Activated CD8-positive, alpha-beta memory T cell treated with anti-CD3 and anti-CD28 coated beads, Interleukin-2, amount 10 ng/mL, durations not matched to agents 7 days and 5 days (primary cell): ENCODE measurements around the gene TDRD1. TPM values are rescaled to one million over a fixed set of nuclear protein-coding genes. Genes with fewer than 3 reads are reported as not detected.
A peak's percentile ranks its signal among the peaks of the same experiment; 100 is the strongest.

Source experiments
- ATAC-seq: fragments of 150-1000 bp; cut with Tn5 transposase; one replicate; pipeline ENCODE4 v1.10.0; 2021; ENCODE audit warnings: moderate library complexity
- CTCF ChIA-PET: fragments of 350-600 bp; sonication (Branson Sonifier 250); formaldehyde crosslinking; loops from one replicate; lab custom pipeline; 2021; ENCODE audit warnings: antibody characterized with exemption; lab: Charles Lee
- DNase-seq: peaks from one replicate; pipeline ENCODE4 v3.0.0-alpha.2; 2020
- H3K27ac Mint-ChIP-seq: one replicate; pipeline ENCODE4 v1.8.0; 2021; ENCODE audit warnings: mild to moderate bottlenecking, mixed read lengths
- H3K27me3 Mint-ChIP-seq: one replicate; pipeline ENCODE4 v1.8.0; 2021; ENCODE audit warnings: mixed read lengths
- H3K36me3 Mint-ChIP-seq: one replicate; pipeline ENCODE4 v1.8.0; 2021; ENCODE audit warnings: mild to moderate bottlenecking, mixed read lengths
- H3K4me1 Mint-ChIP-seq: one replicate; pipeline ENCODE4 v1.8.0; 2021; ENCODE audit warnings: mixed read lengths
- H3K4me3 Mint-ChIP-seq: one replicate; pipeline ENCODE4 v1.8.0; 2021; ENCODE audit warnings: mild to moderate bottlenecking, moderate library complexity, mixed read lengths
- H3K9me3 Mint-ChIP-seq: one replicate; pipeline ENCODE4 v1.8.0; 2022; ENCODE audit warnings: low read depth, mixed read lengths
- total RNA-seq, 2 experiments: library from RNA; stranded (reverse); gene quantifications; one replicate each; pipeline ENCODE4 v1.2.3, GENCODE V29; 2021

The TDRD1 gene
- total RNA-seq, 2 experiments from 2014 or later: 0.05 to 0.15 TPM

DNA sequence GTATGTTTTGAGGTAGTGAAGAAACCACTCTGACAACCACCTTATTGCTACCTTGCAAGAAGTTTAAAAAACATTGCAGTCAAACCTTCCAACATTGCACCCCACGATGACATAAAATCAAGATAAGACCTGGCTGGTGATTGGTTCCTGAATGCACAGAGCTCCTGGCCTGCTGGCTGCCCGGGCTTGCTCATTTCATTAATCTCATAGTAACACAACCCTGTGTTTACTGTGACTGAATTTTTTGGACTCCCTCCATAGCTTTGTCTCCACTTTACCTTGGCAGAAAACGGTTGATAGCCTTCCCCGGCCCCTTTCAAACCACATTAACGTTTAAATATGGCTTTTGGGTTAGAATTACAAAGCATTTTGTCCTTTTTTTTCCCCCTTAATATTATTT lies 87.4 kb downstream of the TDRD1 start:
- no peak overlapping the region for H3K27ac Mint-ChIP-seq
- DNase-seq (no peak), ATAC-seq (peak; percentile 39)
- peaks cover 7% of the 10 kb centered on the region for H3K4me1 Mint-ChIP-seq
- no peaks in the 10 kb centered on the region for H3K9me3 Mint-ChIP-seq
- peaks cover 25% of the 10 kb centered on the region for H3K27me3 Mint-ChIP-seq
- no peak overlapping the region for H3K4me3 Mint-ChIP-seq
- CTCF ChIA-PET: no interaction called here
- no peaks in the 10 kb centered on the region for H3K36me3 Mint-ChIP-seq

DNA sequence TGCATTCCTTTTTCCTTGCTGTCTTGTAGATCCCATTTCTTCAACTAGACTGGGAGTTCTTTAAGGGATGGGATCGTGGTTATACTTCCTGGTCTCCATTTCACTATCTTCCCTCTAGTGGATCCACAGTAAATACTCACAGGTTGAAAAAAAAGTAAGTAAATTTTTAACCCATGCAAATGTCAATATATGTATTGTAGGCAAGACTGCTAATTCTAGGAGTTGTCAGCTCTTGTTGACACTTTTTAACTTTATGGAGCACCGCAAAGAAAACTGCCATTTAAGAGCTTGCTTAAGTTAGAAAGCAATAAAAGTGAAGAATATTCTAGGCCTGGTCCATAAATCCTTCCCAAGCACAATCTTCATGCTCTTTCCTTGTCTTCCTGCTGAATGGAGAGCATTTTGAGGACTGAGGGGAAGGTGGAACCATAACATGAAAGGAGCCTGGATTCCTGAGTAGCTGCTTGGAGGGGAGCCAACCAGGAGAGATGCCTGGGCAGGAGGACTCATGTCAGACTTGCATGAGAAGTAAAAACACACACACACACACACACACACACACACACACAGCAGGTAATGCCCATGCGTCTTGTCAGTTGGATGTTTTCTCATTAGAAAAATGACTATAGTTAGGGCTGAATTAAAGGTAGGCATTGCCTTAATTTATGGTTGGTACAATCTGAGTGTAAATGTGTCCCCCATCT lies 92.1 kb downstream of the TDRD1 start:
- Mint-ChIP-seq H3K9me3 (no peaks in the 10 kb centered on the region), H3K36me3 (no peaks in the 10 kb centered on the region), H3K27me3 (peaks cover 32% of the 10 kb centered on the region), H3K27ac (no peak overlapping the region), H3K4me1 (peaks cover 4% of the 10 kb centered on the region), H3K4me3 (no peak overlapping the region)
- CTCF ChIA-PET: interaction anchor here (1.6 kb wide), 1 partner anchor 33 kb away, joined by 4 read pairs; no protein-coding TSS in a partner anchor
- ATAC-seq (no peak), DNase-seq (no peak)

DNA sequence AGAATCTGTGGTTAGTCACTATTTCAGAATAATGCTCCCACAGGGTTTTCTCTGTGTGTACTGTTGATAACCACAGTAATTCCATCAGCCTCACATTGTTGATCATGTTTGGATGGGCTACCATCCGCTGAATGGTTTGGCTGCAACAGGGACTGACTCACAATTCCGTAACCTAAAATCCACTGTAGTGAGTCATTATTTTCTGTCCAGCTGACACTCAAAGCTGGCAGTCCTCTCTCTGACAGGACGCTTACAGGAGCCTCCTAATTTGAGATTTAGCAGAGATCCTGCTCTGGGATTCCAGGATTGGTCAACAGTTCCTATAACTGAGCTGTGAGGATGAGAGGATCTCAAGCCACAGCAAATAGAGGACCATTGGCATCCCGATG lies 92.6 kb downstream of the TDRD1 start:
- CTCF ChIA-PET: interaction anchor here (0.6 to 1.6 kb wide), 2 partner anchors 32 to 818 kb away, joined by 3 to 4 read pairs; no protein-coding TSS in a partner anchor
- Mint-ChIP-seq H3K9me3 (no peaks in the 10 kb centered on the region), H3K4me3 (no peak overlapping the region), H3K36me3 (no peaks in the 10 kb centered on the region), H3K4me1 (no peaks in the 10 kb centered on the region), H3K27ac (no peak overlapping the region), H3K27me3 (peaks cover 28% of the 10 kb centered on the region)
- ATAC-seq (no peak), DNase-seq (no peak)

DNA sequence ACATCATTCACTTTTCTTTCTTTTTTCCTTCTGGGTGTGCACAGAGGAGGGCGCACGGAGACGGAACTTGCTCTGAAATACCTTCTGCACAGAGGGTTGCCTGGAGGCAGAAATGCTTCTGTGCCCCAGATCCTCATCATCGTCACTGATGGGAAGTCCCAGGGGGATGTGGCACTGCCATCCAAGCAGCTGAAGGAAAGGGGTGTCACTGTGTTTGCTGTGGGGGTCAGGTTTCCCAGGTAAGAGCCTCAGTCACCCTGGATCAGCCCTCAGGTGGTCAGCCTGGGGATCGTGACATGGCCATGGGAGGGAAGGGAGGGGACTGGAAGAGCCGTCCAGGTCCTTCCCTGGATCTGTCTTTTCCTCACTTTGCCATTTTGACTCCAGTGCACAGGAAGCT lies 93.5 kb downstream of the TDRD1 start:
- Mint-ChIP-seq H3K4me3 (no peak overlapping the region), H3K4me1 (no peaks in the 10 kb centered on the region), H3K27me3 (peaks cover 32% of the 10 kb centered on the region), H3K27ac (no peak overlapping the region), H3K9me3 (no peaks in the 10 kb centered on the region), H3K36me3 (no peaks in the 10 kb centered on the region)
- no peak for ATAC-seq
- no peak for DNase-seq
- CTCF ChIA-PET: interaction anchor here (1.6 kb wide), 1 partner anchor 32 kb away, joined by 4 read pairs; no protein-coding TSS in a partner anchor

GRCh38 chr10:114273910-114274309 lies 94.8 kb downstream of the TDRD1 start:
- DNase-seq: no peak
- H3K4me3 Mint-ChIP-seq: no peak overlapping the region
- no peak overlapping the region for H3K27ac Mint-ChIP-seq
- CTCF ChIA-PET: no interaction called here
- ATAC-seq: no peak
- H3K36me3 Mint-ChIP-seq: no peaks in the 10 kb centered on the region
- peaks cover 32% of the 10 kb centered on the region for H3K27me3 Mint-ChIP-seq
- H3K9me3 Mint-ChIP-seq: no peaks in the 10 kb centered on the region
- no peaks in the 10 kb centered on the region for H3K4me1 Mint-ChIP-seq

DNA sequence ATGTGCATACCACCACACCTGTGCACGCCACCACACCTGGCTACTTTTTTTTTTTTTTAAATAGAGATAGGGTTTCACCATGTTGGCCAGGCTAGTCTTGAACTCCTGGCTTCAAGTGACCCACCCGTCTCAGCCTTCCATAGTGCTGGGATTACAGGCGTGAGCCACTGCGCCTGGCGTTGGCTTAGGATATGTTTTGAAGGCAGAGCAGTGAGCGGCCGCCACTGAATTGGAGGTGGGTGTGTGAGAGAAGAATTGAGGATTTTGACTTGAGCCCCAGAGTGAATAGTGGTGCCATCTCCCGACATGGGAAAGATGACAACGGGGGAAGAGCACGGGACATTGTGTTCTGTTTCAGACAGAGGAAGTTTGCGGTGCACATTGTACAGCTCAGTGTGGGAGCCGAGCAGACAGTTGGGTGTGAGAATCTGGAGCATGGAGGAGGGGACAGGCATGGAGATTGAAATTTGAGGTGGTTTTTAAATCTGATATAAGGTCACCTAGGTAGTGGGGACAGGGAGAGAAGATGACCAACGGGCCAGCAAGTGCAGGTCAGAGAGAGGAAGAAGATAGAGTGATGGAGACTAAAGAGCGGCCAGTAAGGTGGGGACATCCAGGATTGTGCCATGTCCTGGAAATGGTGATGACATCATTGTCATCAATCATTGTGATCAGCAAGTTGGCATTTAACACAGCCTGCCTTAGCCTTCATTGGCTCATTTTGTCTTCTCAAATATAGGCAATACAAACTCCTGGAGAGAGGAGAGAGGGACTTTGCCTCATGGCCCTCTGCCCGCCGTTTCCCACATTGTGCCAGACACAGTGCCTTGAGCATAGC lies 95.7 kb downstream of the TDRD1 start:
- peaks cover 27% of the 10 kb centered on the region for H3K27me3 Mint-ChIP-seq
- no peaks in the 10 kb centered on the region for H3K9me3 Mint-ChIP-seq
- no peaks in the 10 kb centered on the region for H3K36me3 Mint-ChIP-seq
- CTCF ChIA-PET: no interaction called here
- no peak overlapping the region for H3K27ac Mint-ChIP-seq
- H3K4me3 Mint-ChIP-seq: no peak overlapping the region
- DNase-seq (no peak), ATAC-seq (no peak)
- H3K4me1 Mint-ChIP-seq: no peaks in the 10 kb centered on the region

DNA sequence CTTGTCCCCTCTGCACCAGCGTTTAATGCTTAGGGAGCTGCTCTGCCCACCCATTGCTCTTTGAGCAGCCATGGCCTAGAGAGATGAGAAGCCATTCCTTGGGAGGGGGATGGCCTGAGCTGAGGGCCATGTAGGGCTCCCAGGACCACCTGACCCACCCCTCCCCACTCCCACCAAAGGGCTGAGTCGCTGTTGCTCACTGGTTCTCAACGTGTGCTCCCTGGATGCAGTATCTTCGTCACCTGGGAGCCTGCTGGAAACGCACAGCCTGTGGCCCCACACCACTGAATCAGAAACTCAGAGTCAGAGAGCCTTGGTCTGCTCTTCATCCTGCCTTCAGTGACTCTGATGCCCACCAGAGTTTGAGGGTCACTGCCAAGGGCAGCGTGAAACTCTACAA lies 96.9 kb downstream of the TDRD1 start:
- Mint-ChIP-seq H3K27me3 (peaks cover 17% of the 10 kb centered on the region), H3K36me3 (no peaks in the 10 kb centered on the region), H3K27ac (no peak overlapping the region), H3K4me3 (no peak overlapping the region), H3K9me3 (no peaks in the 10 kb centered on the region), H3K4me1 (no peaks in the 10 kb centered on the region)
- ATAC-seq (no peak), DNase-seq (no peak)
- CTCF ChIA-PET: no interaction called here

- no peaks in the 10 kb centered on the region for H3K36me3 Mint-ChIP-seq
- CTCF ChIA-PET: no interaction called here
- no peak overlapping the region for H3K4me3 Mint-ChIP-seq
- DNase-seq (no peak), ATAC-seq (no peak)
- no peaks in the 10 kb centered on the region for H3K9me3 Mint-ChIP-seq
- H3K27ac Mint-ChIP-seq: no peak overlapping the region
- H3K4me1 Mint-ChIP-seq: no peaks in the 10 kb centered on the region
- H3K27me3 Mint-ChIP-seq: peaks cover 14% of the 10 kb centered on the region
Observed at GRCh38 chr10:114276671-114277070, 97.5 kb downstream of the TDRD1 start.

- CTCF ChIA-PET: no interaction called here
- Mint-ChIP-seq H3K27me3 (peaks cover 7% of the 10 kb centered on the region), H3K36me3 (no peaks in the 10 kb centered on the region), H3K9me3 (no peaks in the 10 kb centered on the region), H3K4me1 (no peaks in the 10 kb centered on the region), H3K27ac (no peak overlapping the region), H3K4me3 (no peak overlapping the region)
- ATAC-seq: no peak
- no peak for DNase-seq
Observed at GRCh38 chr10:114278140-114278883, 99.2 kb downstream of the TDRD1 start.

DNA sequence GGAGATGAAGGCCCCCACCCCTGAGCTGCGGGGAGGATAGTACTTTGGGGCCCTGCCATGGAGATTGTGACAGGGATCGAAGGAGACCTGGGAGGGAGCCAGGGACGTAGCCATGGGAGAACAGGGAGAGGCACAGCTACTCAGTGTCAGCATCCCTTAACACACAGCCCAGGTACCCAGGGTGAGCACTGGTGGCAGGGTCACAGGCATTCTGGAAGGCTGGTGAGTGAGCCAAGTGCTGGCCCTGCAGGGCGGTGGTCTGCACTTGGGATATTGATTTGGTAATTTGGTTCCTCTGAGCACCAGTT lies 99.7 kb downstream of the TDRD1 start:
- H3K4me1 Mint-ChIP-seq: no peaks in the 10 kb centered on the region
- no peak overlapping the region for H3K4me3 Mint-ChIP-seq
- no peaks in the 10 kb centered on the region for H3K36me3 Mint-ChIP-seq
- ATAC-seq: no peak
- H3K9me3 Mint-ChIP-seq: no peaks in the 10 kb centered on the region
- CTCF ChIA-PET: no interaction called here
- H3K27ac Mint-ChIP-seq: no peak overlapping the region
- no peak for DNase-seq
- H3K27me3 Mint-ChIP-seq: peaks cover 7% of the 10 kb centered on the region

GRCh38 chr10:114279289-114279688 lies 100.1 kb downstream of the TDRD1 start:
- CTCF ChIA-PET: no interaction called here
- Mint-ChIP-seq H3K4me1 (no peaks in the 10 kb centered on the region), H3K27ac (no peak overlapping the region), H3K4me3 (no peak overlapping the region), H3K9me3 (no peaks in the 10 kb centered on the region), H3K27me3 (peaks cover 6% of the 10 kb centered on the region), H3K36me3 (no peaks in the 10 kb centered on the region)
- DNase-seq (no peak), ATAC-seq (no peak)

GRCh38 chr10:114279901-114280644 lies 100.9 kb downstream of the TDRD1 start:
- ATAC-seq (no peak), DNase-seq (no peak)
- CTCF ChIA-PET: no interaction called here
- Mint-ChIP-seq H3K4me3 (no peak overlapping the region), H3K36me3 (no peaks in the 10 kb centered on the region), H3K27me3 (peaks cover 6% of the 10 kb centered on the region), H3K27ac (no peak overlapping the region), H3K9me3 (no peaks in the 10 kb centered on the region), H3K4me1 (no peaks in the 10 kb centered on the region)

DNA sequence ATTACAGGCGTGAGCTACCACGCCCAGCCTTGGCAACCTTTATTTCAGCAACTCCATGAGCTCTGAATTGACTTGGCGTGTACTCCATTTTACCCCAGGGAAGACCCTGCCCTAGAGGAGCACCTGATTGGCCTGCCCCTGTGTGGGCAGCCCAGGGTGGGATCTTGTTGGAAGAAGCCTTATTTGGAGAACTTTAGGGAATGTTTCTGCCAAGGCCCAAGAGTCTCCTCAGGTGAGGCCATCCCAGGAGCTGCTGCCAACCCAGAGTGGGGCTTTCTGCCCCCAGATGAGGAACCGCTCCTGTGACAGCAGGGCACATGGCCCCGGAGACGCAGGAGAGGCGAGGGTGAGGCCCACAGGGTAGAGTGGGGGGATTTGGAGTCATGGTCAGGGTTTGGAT lies 101.9 kb downstream of the TDRD1 start:
- no peak for ATAC-seq
- no peaks in the 10 kb centered on the region for H3K9me3 Mint-ChIP-seq
- H3K4me1 Mint-ChIP-seq: no peaks in the 10 kb centered on the region
- H3K27ac Mint-ChIP-seq: no peak overlapping the region
- no peak overlapping the region for H3K4me3 Mint-ChIP-seq
- peaks cover 6% of the 10 kb centered on the region for H3K27me3 Mint-ChIP-seq
- CTCF ChIA-PET: no interaction called here
- H3K36me3 Mint-ChIP-seq: no peaks in the 10 kb centered on the region
- no peak for DNase-seq
